Measurements from ENCODE around the gene MAPKBP1. TPM values are rescaled to one million over a fixed set of nuclear protein-coding genes. Genes with fewer than 3 reads are reported as not detected.

Gene MAPKBP1
- total and polyA plus RNA-seq, 2 of the 8 experiments (the other 6 are each of a cell fraction or from before 2014, with no cell fraction given) = 4.3 to 11.3 TPM

DNA sequence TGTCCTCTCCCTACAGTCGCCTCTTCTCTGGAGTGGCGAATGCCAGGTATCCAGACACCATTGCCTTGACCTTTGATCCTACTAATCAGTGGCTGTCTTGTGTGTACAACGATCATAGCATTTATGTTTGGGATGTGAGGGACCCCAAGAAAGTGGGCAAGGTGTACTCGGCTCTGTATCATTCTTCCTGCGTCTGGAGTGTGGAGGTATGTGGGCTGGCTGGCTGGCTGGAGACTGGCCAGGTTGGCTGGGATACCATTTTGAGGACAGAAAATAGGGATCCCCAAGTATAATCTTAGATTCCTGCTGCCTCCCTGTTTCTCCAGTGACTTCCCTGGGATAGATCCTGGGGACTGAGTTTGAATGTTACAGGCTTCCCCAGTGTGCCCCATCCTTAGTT, 40.2 kb downstream of the MAPKBP1 start:
- Histone ChIP-seq H3K9ac (replicated peaks in 1 of 4; ENCODE audit: extremely low read depth in 1 of 4, low read depth in 3 of 4, low read length in 3 of 4) (no peak overlapping the region), H2BK12ac (ENCODE audit: low read depth, low read length) (no peak overlapping the region), H2BK20ac (ENCODE audit: low read length) (no peak overlapping the region), H3K4ac (replicated peaks; ENCODE audit: insufficient read length, low read depth, low read length) (no peak overlapping the region), H3K9me3 (ENCODE audit: insufficient read depth in 2 of 2, low read depth in 1 of 2, low read length in 1 of 2) (no peaks in the 10 kb centered on the region), H3K23me2 (ENCODE audit: low read depth, low read length) (no peaks in the 10 kb centered on the region), H2BK15ac (ENCODE audit: low read length) (no peak overlapping the region), H4K5ac (ENCODE audit: insufficient read length, low read depth, low read length) (no peak overlapping the region), H2AFZ (ENCODE audit: low read length) (no peak overlapping the region), H3K4me3 (ENCODE audit: extremely low read depth in 1 of 4, insufficient read depth in 2 of 4, low read depth in 3 of 4, low read length in 4 of 4) (no peak overlapping the region), H3K4me2 (ENCODE audit: insufficient read depth in 1 of 2, low read depth in 2 of 2, low read length in 2 of 2) (no peak overlapping the region), H3K56ac (replicated peaks; ENCODE audit: insufficient read length, low read depth, low read length) (no peak overlapping the region), H4K20me1 (replicated peaks in 1 of 2; ENCODE audit: control insufficient read depth in 1 of 2, insufficient read depth in 2 of 2, low read length in 2 of 2) (peaks cover 0 to 1% of the 10 kb centered on the region in 2 experiments), H3K14ac (ENCODE audit: insufficient read length) (no peak overlapping the region), H4K8ac (ENCODE audit: extremely low read depth, insufficient read depth, low read length) (no peak overlapping the region), H2BK120ac (replicated peaks; ENCODE audit: low read depth, low read length) (no peak overlapping the region), H3K27ac (ENCODE audit: low read depth, low read length) (no peak overlapping the region), H3K79me1 (ENCODE audit: low read depth, low read length) (no peaks in the 10 kb centered on the region), H4K91ac (replicated peaks; ENCODE audit: insufficient read length, low read length) (no peak overlapping the region), H3K79me2 (ENCODE audit: control insufficient read depth in 1 of 2, insufficient read depth in 2 of 2, low read length in 2 of 2) (no peaks in the 10 kb centered on the region), H2AK5ac (ENCODE audit: low read depth, low read length) (no peak overlapping the region), H3K23ac (ENCODE audit: insufficient read length) (no peak overlapping the region), H3K27me3 (replicated peaks in 1 of 4; ENCODE audit: control insufficient read depth in 3 of 4, extremely low read depth in 1 of 4, insufficient read depth in 3 of 4, low read length in 3 of 4) (no peaks in the 10 kb centered on the region), H3K18ac (ENCODE audit: extremely low read depth, low read length) (no peak overlapping the region), H3K4me1 (replicated peaks in 1 of 4; ENCODE audit: control insufficient read depth in 3 of 4, insufficient read depth in 4 of 4, low read length in 3 of 4) (no peaks in the 10 kb centered on the region; a peak in 2 of 7 replicates), H3K36me3 (ENCODE audit: control insufficient read depth in 2 of 4, insufficient read depth in 4 of 4, low read length in 3 of 4) (peaks cover 0 to 3% (median 1%) of the 10 kb centered on the region in 4 experiments; a peak in 5 of 8 replicates), H2BK5ac (ENCODE audit: low read depth, low read length) (no peak overlapping the region)
- DNase-seq (ENCODE audit: low read depth in 1 of 2, low spot score in 2 of 2) = no peak
- POLR2A ChIA-PET (ENCODE audit: partially characterized antibody) = interaction anchor here (1.3 kb wide), 1 partner anchor 41 kb away, joined by 4 read pairs; no protein-coding TSS in a partner anchor
- FAIRE-seq = no peak
- 80% methylated on average over 5 of the region's 5 CpGs; no CpG with 5 or more reads in 1 of the 2 experiments for WGBS, 2 experiments (ENCODE audit: extremely low coverage in 1 of 2, insufficient coverage in 1 of 2, insufficient read length in 1 of 2, insufficient replicate concordance in 2 of 2, low coverage in 1 of 2, low lambda C conversion rate in 2 of 2, missing lambda C conversion rate in 1 of 2)
- CTCF ChIA-PET (ENCODE audit: partially characterized antibody) = interaction anchor here (2.0 to 13.7 kb wide), 2 partner anchors 40 to 234 kb away, joined by 9 to 283 read pairs; partner anchors contain the start of gene MAPKBP1
- TF ChIP-seq RXRA (IDR thresholded peaks at IDR 0.05; ENCODE audit: insufficient read depth, low read depth, low read length) (no peak), GTF2F1 (IDR thresholded peaks at IDR 0.05; ENCODE audit: borderline replicate concordance, low read depth, low read length) (no peak), SP2 (IDR thresholded peaks at IDR 0.05; ENCODE audit: low read length) (no peak), GABPA (IDR thresholded peaks at IDR 0.05; ENCODE audit: borderline replicate concordance, insufficient read depth, low read length) (no peak), RFX5 (IDR thresholded peaks at IDR 0.05; ENCODE audit: borderline replicate concordance, low read depth, low read length) (no peak), SUZ12 (IDR thresholded peaks at IDR 0.05; ENCODE audit: low read length) (no peak), CREB1 (IDR thresholded peaks at IDR 0.05) (no peak), PHF8 (conservative IDR thresholded peaks at IDR 0.05; ENCODE audit: low read depth, low read length) (no peak), FOSL1 (IDR thresholded peaks at IDR 0.05; ENCODE audit: insufficient read depth, low read depth, low read length) (no peak), ATF3 (IDR thresholded peaks at IDR 0.05; ENCODE audit: insufficient read depth, low read depth, low read length) (no peak), SP4 (IDR thresholded peaks at IDR 0.05; ENCODE audit: low read length) (no peak), SIRT6 (IDR thresholded peaks at IDR 0.05; ENCODE audit: low read length) (no peak), POU5F1 (IDR thresholded peaks at IDR 0.05; ENCODE audit: low read depth, low read length) (no peak), EZH2 (IDR thresholded peaks at IDR 0.05; ENCODE audit: low read depth, low read length, severe bottlenecking) (no peak), BCL11A (IDR thresholded peaks at IDR 0.05; ENCODE audit: low read depth in 2 of 2, low read length in 2 of 2) (no peak)

All from H1 (cell line).